ENCODE results near the gene RPS3A. TPM values are rescaled to one million over a fixed set of nuclear protein-coding genes. Genes with fewer than 3 reads are reported as not detected.
"Not testable (repeated sequence)": the region's sequence is repeated elsewhere in the genome, so short reads cannot be mapped to it uniquely, and the experiment has no call there.

Gene RPS3A
- 1,000 to 10,000 TPM; 1,119 to 1,323 (median 1,233) TPM for total RNA-seq
- 1,657 TPM for polyA plus RNA-seq
- long read RNA-seq, donor 1, transcript RPS3A-205 (6 exons, 674 nt): minor isoform, 6 of 705 reads
- long read RNA-seq, donor 1, transcript RPS3A-201 (6 exons, 934 nt): major isoform, 693 of 705 reads
- long read RNA-seq, donor 1, partial matches to known transcripts: 0 of 705 reads
- long read RNA-seq, donor 1, other reads (novel, unspliced or antisense): 3 of 705 reads
- long read RNA-seq, donor 2, transcript RPS3A-201 (6 exons, 934 nt): major isoform, 581 of 607 reads
- long read RNA-seq, donor 2, partial matches to known transcripts: 6 of 607 reads
- long read RNA-seq, donor 2, other reads (novel, unspliced or antisense): 16 of 607 reads
- long read RNA-seq, donor 3, transcript RPS3A-201 (6 exons, 934 nt): major isoform, 1,254 of 1,353 reads
- long read RNA-seq, donor 3, transcript RPS3A-205 (6 exons, 674 nt): minor isoform, 7 of 1,353 reads
- long read RNA-seq, donor 3, partial matches to known transcripts: 25 of 1,353 reads
- long read RNA-seq, donor 3, other reads (novel, unspliced or antisense): 64 of 1,353 reads
- long read RNA-seq, donor 4, transcript RPS3A-201 (6 exons, 934 nt): major isoform, 509 of 524 reads
- long read RNA-seq, donor 4, transcript RPS3A-208 (4 exons, 576 nt): minor isoform, 5 of 524 reads
- long read RNA-seq, donor 4, partial matches to known transcripts: 3 of 524 reads
- long read RNA-seq, donor 4, other reads (novel, unspliced or antisense): 6 of 524 reads

- no peaks in the 10 kb centered on the region for H3K4me1 ChIP-seq (ENCODE audit: control insufficient read depth, insufficient read depth, low read length)
- intact Hi-C loops (cut with DNase I): loop anchor here in 1 of 4 donors (5.0 kb wide), 1 partner anchor 82 kb away; the partner anchor contains the start of gene LRBA
Observed at GRCh38 chr4:151099229-151099975, at the start of gene RPS3A. RPS3A (plus strand) TSS chr4:151099628; CDS start chr4:151099653, 25 bp downstream.

GRCh38 chr4:151052785-151053184 lies 46.6 kb upstream of the RPS3A start:
- H3K4me1 ChIP-seq (ENCODE audit: control insufficient read depth, insufficient read depth, low read length): no peaks in the 10 kb centered on the region
- WGBS: 97% methylated on average over 3 of the region's 3 CpGs
- no peak for ATAC-seq
- H3K9me3 ChIP-seq (ENCODE audit: control insufficient read depth, low read length): no peaks in the 10 kb centered on the region
- no peaks in the 10 kb centered on the region for H3K27me3 ChIP-seq (ENCODE audit: control insufficient read depth, insufficient read depth)
- intact Hi-C loops (cut with DNase I): no loop called here
- no peak overlapping the region for H3K4me3 ChIP-seq (ENCODE audit: low read length)
- DNase-seq: no peak
- no peak overlapping the region for H3K27ac ChIP-seq (ENCODE audit: low read length)

More at GRCh38 chr4:151099229-151099975, at the start of gene RPS3A:
- Histone ChIP-seq H3K27me3 (ENCODE audit: control insufficient read depth, insufficient read depth) (no peaks in the 10 kb centered on the region), H3K9me3 (ENCODE audit: control insufficient read depth, low read length) (no peaks in the 10 kb centered on the region), H3K27ac (ENCODE audit: low read length) (peak within 1 kb of the TSS; percentile 46), H3K4me3 (ENCODE audit: low read length) (peak within 1 kb of the TSS; percentile 78)
- DNase-seq (peak; percentile 95 to 99 (median 98)), ATAC-seq (peak; percentile 94 to 98)
- whole genome bisulfite sequencing: 1% methylated on average over 69 of the region's 69 CpGs

DNA sequence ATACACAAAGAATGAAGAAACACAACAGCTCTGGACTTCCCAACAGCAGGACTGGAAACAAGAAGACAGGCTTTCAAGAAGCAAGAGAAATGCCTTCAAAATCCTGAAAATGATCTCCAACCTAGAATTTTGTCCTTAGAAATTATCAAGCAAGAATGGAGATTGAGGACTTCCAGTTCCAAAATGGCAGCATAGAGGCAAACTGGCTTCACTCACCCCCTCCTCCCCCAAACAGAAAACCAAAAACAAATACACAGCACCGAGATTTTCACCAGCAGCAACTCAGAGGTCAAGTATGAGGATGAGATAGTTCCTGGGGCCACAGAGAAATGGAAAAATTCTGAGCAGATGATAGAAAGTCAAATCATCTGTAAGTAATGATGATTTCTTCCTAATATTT lies 43.9 kb upstream of the RPS3A start:
- H3K27ac ChIP-seq (ENCODE audit: low read length): no peak overlapping the region
- no peaks in the 10 kb centered on the region for H3K9me3 ChIP-seq (ENCODE audit: control insufficient read depth, low read length)
- no peaks in the 10 kb centered on the region for H3K4me1 ChIP-seq (ENCODE audit: control insufficient read depth, insufficient read depth, low read length)
- H3K27me3 ChIP-seq (ENCODE audit: control insufficient read depth, insufficient read depth): no peaks in the 10 kb centered on the region
- 30% methylated on average over 1 of the region's 1 CpG for WGBS
- DNase-seq: no peak
- intact Hi-C loops (cut with DNase I): no loop called here
- no peak for ATAC-seq
- H3K4me3 ChIP-seq (ENCODE audit: low read length): no peak overlapping the region

DNA sequence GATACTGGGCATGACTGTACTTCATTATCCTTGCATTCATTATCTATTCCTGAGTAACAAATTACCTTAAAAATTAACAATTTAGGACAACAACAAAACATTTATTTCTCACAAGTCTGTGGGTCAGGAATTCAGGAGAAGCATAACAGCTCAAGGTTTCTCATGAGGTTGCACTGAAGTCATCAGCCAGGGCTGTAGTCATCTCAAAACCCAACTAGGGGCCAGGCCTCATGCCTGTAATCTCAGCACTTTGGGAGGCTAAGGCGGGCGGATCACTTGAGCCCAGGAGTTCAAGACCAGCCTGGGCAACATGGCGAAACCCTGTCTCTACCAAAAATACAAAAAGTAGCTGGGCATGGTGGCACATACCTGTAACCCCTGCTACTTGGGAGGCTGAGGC lies 36.3 kb upstream of the RPS3A start:
- ATAC-seq; H3K27me3 ChIP-seq (ENCODE audit: control insufficient read depth, insufficient read depth); DNase-seq; H3K9me3 ChIP-seq (ENCODE audit: control insufficient read depth, low read length); H3K4me3 ChIP-seq (ENCODE audit: low read length); H3K4me1 ChIP-seq (ENCODE audit: control insufficient read depth, insufficient read depth, low read length); intact Hi-C loops (cut with DNase I); H3K27ac ChIP-seq (ENCODE audit: low read length): not testable (repeated sequence)
- 95% methylated on average over 3 of the region's 3 CpGs for WGBS

DNA sequence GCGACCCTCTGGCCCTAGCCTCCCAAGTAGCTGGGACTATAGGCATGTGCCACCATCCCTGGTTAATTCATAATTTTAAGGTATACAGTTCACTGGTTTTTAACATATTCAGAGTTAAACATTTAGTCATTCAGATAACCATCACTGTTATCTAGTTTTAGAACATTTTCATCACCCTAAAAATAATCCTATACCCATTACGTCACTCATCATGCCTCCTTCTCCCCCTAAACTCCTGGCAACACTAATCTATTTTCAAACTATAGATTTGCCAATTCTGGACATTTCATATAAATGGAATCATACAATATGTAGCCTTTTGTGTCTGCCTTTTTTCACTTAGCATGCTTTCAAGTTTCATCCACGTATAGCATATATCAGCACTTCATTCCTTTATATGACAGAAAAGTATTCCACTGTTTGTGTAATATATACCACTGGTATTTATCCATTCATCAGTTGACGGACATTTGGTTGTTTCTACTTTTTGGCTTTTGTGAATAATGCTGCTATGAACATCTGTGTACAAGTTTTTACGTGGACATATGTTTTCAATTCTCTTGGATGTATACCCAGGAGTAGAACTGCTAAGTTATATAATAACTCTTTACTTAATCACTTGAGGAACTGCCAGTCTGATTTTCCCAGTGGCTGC lies 32.0 kb upstream of the RPS3A start:
- ATAC-seq: no peak
- Histone ChIP-seq H3K9me3 (ENCODE audit: control insufficient read depth, low read length) (no peaks in the 10 kb centered on the region), H3K27me3 (ENCODE audit: control insufficient read depth, insufficient read depth) (no peaks in the 10 kb centered on the region), H3K4me3 (ENCODE audit: low read length) (no peak overlapping the region), H3K4me1 (ENCODE audit: control insufficient read depth, insufficient read depth, low read length) (no peaks in the 10 kb centered on the region), H3K27ac (ENCODE audit: low read length) (no peak overlapping the region)
- intact Hi-C loops (cut with DNase I): no loop called here
- DNase-seq: no peak
- 72% methylated on average over 5 of the region's 5 CpGs for WGBS

- Histone ChIP-seq H3K27me3 (ENCODE audit: control insufficient read depth, insufficient read depth) (no peaks in the 10 kb centered on the region), H3K27ac (ENCODE audit: low read length) (no peak overlapping the region), H3K9me3 (ENCODE audit: control insufficient read depth, low read length) (no peaks in the 10 kb centered on the region)
Observed at GRCh38 chr4:151074416-151074916, 25.0 kb upstream of the RPS3A start.

GRCh38 chr4:151077978-151078377 lies 21.4 kb upstream of the RPS3A start:
- ATAC-seq; H3K9me3 ChIP-seq (ENCODE audit: control insufficient read depth, low read length); H3K27ac ChIP-seq (ENCODE audit: low read length); DNase-seq; intact Hi-C loops (cut with DNase I); H3K4me3 ChIP-seq (ENCODE audit: low read length); H3K27me3 ChIP-seq (ENCODE audit: control insufficient read depth, insufficient read depth); H3K4me1 ChIP-seq (ENCODE audit: control insufficient read depth, insufficient read depth, low read length): not testable (repeated sequence)
- WGBS: 84% methylated on average over 2 of the region's 2 CpGs

More at GRCh38 chr4:151074416-151074916, 25.0 kb upstream of the RPS3A start:
- Histone ChIP-seq H3K4me1 (ENCODE audit: control insufficient read depth, insufficient read depth, low read length) (no peaks in the 10 kb centered on the region), H3K4me3 (ENCODE audit: low read length) (no peak overlapping the region)
- no peak for ATAC-seq
- intact Hi-C loops (cut with DNase I): no loop called here
- DNase-seq: no peak

- H3K27me3 ChIP-seq (ENCODE audit: control insufficient read depth, insufficient read depth): no peaks in the 10 kb centered on the region
- H3K27ac ChIP-seq (ENCODE audit: low read length): no peak overlapping the region
- H3K4me3 ChIP-seq (ENCODE audit: low read length): no peak overlapping the region
- DNase-seq (no peak), ATAC-seq (no peak)
- WGBS: 82% methylated on average over 8 of the region's 8 CpGs
- intact Hi-C loops (cut with DNase I): no loop called here
- H3K9me3 ChIP-seq (ENCODE audit: control insufficient read depth, low read length): no peaks in the 10 kb centered on the region
- H3K4me1 ChIP-seq (ENCODE audit: control insufficient read depth, insufficient read depth, low read length): no peaks in the 10 kb centered on the region
Observed at GRCh38 chr4:151087467-151087866, 12.0 kb upstream of the RPS3A start.

- Histone ChIP-seq H3K9me3 (ENCODE audit: control insufficient read depth, low read length) (no peaks in the 10 kb centered on the region), H3K27ac (ENCODE audit: low read length) (no peak overlapping the region), H3K27me3 (ENCODE audit: control insufficient read depth, insufficient read depth) (no peaks in the 10 kb centered on the region), H3K4me1 (ENCODE audit: control insufficient read depth, insufficient read depth, low read length) (no peaks in the 10 kb centered on the region), H3K4me3 (ENCODE audit: low read length) (no peak overlapping the region)
- 100% methylated on average over 2 of the region's 2 CpGs for WGBS
- intact Hi-C loops (cut with DNase I): no loop called here
- DNase-seq: no peak
- ATAC-seq: no peak
Observed at GRCh38 chr4:151091047-151091446, 8.4 kb upstream of the RPS3A start.

DNA sequence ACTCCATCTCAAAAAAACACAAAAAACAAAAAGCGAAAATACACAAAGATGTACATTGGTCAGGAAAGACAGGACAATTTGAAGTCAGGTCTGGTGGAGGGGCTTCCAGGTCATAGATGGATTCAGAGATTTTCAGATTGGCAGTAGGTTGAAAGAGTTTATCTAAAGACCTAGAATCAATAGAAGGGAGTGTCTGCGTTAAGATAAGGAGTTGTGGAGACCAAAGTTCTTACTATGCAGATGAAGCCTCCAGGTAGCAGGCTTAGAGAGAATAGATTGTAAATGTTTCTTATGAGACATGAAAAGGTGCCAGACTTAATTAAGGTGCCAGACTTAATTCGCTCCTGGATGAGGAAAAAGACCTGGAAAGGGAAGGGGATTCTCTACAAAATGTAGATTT lies 6.9 kb upstream of the RPS3A start:
- DNase-seq (no peak), ATAC-seq (no peak)
- Histone ChIP-seq H3K4me1 (ENCODE audit: control insufficient read depth, insufficient read depth, low read length) (no peaks in the 10 kb centered on the region), H3K4me3 (ENCODE audit: low read length) (no peak overlapping the region), H3K9me3 (ENCODE audit: control insufficient read depth, low read length) (no peaks in the 10 kb centered on the region), H3K27me3 (ENCODE audit: control insufficient read depth, insufficient read depth) (no peaks in the 10 kb centered on the region), H3K27ac (ENCODE audit: low read length) (no peak overlapping the region)
- 83% methylated on average over 3 of the region's 3 CpGs for WGBS
- intact Hi-C loops (cut with DNase I): no loop called here

Data from right cardiac atrium (tissue), 5 donors.